Aorta (tissue), 5 donors: Measurements from ENCODE around the gene IL1RAPL1. TPM values are rescaled to one million over a fixed set of nuclear protein-coding genes. Genes with fewer than 3 reads are reported as not detected.

Experiments
- ATAC-seq: fragments of 200-7000 bp; cut with Tn5 transposase; one replicate; pipeline ENCODE4 v1.9.1; 2022; ENCODE audit warnings: moderate library complexity; ENCODE audit not compliant: low FRiP score
- DNase-seq, 2 donors: peaks; one replicate each; pipeline ENCODE4 v3.0.0-alpha.2; 2020
- H3K27ac ChIP-seq, 2 donors: one replicate each; pipeline ENCODE4 v1.5.1; 2013; ENCODE audit warnings: low read length in 2 of 2, mild to moderate bottlenecking in 2 of 2, moderate library complexity in 2 of 2, control low read depth in 1 of 2, inconsistent platforms in 1 of 2, low read depth in 1 of 2
- H3K27me3 ChIP-seq, 2 donors: one replicate each; pipeline ENCODE4 v1.6.1; 2013; ENCODE audit warnings: control low read depth in 1 of 2, low read length in 1 of 2, mild to moderate bottlenecking in 1 of 2, moderate library complexity in 1 of 2; ENCODE audit not compliant: insufficient read depth in 2 of 2, control insufficient read depth in 1 of 2
- H3K36me3 ChIP-seq, 2 donors: one replicate each; pipeline ENCODE4 v1.6.1; 2013; ENCODE audit warnings: control low read depth in 1 of 2, low read length in 1 of 2, mild to moderate bottlenecking in 1 of 2; ENCODE audit not compliant: insufficient read depth in 2 of 2, control insufficient read depth in 1 of 2
- H3K4me1 ChIP-seq, 2 donors: one replicate each; pipeline ENCODE4 v1.6.1; 2013; ENCODE audit warnings: low read length in 2 of 2, control low read depth in 1 of 2, mild to moderate bottlenecking in 1 of 2, moderate library complexity in 1 of 2; ENCODE audit not compliant: insufficient read depth in 2 of 2, control insufficient read depth in 1 of 2
- H3K4me3 ChIP-seq, 2 donors: one replicate each; pipeline ENCODE4 v1.5.1; 2013; ENCODE audit warnings: low read length in 2 of 2, control low read depth in 1 of 2, mild to moderate bottlenecking in 1 of 2
- H3K9me3 ChIP-seq: one replicate; pipeline ENCODE4 v1.6.1; 2013; ENCODE audit warnings: mild to moderate bottlenecking, low read length; ENCODE audit not compliant: control insufficient read depth
- WGBS, 2 donors: extraction: QIAGEN DNeasy Blood & Tissue Kit; methylation state at CpG; one replicate each; pipeline ENCODE4 v1.1.7; 2013; 5-methylcytosine and 5-hydroxymethylcytosine counted together
- intact Hi-C, 2 donors: fragments of 100-400 bp; cut with DNase I; formaldehyde crosslinking; loops; one replicate each; pipeline versions ENCODE4 v1.14.2 to v1.15.0; 2022
- polyA plus RNA-seq, 2 donors: library from polyadenylated mRNA; stranded (reverse); fragments of 200-250 nt; gene quantifications; one replicate each; pipeline ENCODE4 v1.2.3, GENCODE V29; 2013
- total RNA-seq, 2 donors: library from RNA; stranded (reverse); fragmentation: NEBNext Ultra II Directional; extraction: Animal tissue kit (Norgen Biotek cat#: 25700); gene quantifications; one replicate each; pipeline ENCODE4 v1.2.1, GENCODE V29; 2021
- donor health status: healthy with polysubstance abuse.
- donor health status: Bipolar disorder and iron deficiency.
- donor health status: DM: no; HTN: no; CAD: no.
- donor health status: DM: no; HTN: no; CAD: no.
- donor health status: DM: yes; HTN: yes; CAD: no.

Gene IL1RAPL1
- total and polyA plus RNA-seq, 4 donors: 0.24 to 0.26 TPM; not detected in 2

- Histone ChIP-seq H3K4me1 (no peaks in the 10 kb centered on the region), H3K4me3 (no peak overlapping the region), H3K27ac (no peak overlapping the region), H3K27me3 (no peaks in the 10 kb centered on the region), H3K9me3 (no peaks in the 10 kb centered on the region), H3K36me3 (no peaks in the 10 kb centered on the region)
- WGBS, 2 donors: 74 to 89% methylated on average over 2 of the region's 2 CpGs
- intact Hi-C loops: no loop called here
- ATAC-seq (no peak), DNase-seq (no peak)
Measured at GRCh38 chrX:29890004-29890403, 1302.8 kb downstream of the IL1RAPL1 start.

GRCh38 chrX:29890646-29891200, 1303.5 kb downstream of the IL1RAPL1 start:
- Histone ChIP-seq H3K4me3 (no peak overlapping the region), H3K27me3 (no peaks in the 10 kb centered on the region), H3K9me3 (no peaks in the 10 kb centered on the region), H3K4me1 (no peaks in the 10 kb centered on the region), H3K36me3 (no peaks in the 10 kb centered on the region), H3K27ac (no peak overlapping the region)
- ATAC-seq: no peak
- intact Hi-C loops: no loop called here
- 75 to 89% methylated on average over 2 of the region's 2 CpGs for WGBS, 2 donors
- no peak for DNase-seq

DNA sequence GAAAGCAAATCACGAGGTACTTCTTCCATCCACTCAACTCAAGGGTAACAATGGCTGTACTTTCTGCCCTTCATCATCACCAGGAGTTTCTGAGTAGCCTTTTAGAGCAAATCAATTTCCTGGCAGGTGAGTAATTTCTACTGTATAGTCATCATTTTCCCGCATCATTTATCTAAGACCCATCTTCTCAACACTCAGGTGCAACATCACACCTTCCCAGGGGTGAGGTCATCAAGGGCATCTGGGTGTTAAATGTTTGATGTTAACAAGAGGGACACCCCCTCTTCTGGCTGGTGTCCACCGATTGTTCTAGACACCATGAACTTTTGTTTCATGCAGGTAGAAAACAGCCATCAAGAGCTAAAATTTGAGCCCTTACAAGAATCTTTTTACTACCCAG, 1314.8 kb downstream of the IL1RAPL1 start:
- intact Hi-C loops: no loop called here
- Histone ChIP-seq H3K27ac (no peak overlapping the region), H3K4me1 (no peaks in the 10 kb centered on the region), H3K9me3 (no peaks in the 10 kb centered on the region), H3K27me3 (no peaks in the 10 kb centered on the region), H3K4me3 (no peak overlapping the region), H3K36me3 (no peaks in the 10 kb centered on the region)
- no peak for ATAC-seq
- WGBS, 2 donors: 49 to 81% methylated on average over 3 of the region's 3 CpGs
- DNase-seq: no peak

GRCh38 chrX:29903360-29903759, 1316.1 kb downstream of the IL1RAPL1 start:
- H3K4me1 ChIP-seq: no peaks in the 10 kb centered on the region
- H3K4me3 ChIP-seq: no peak overlapping the region
- intact Hi-C loops: no loop called here
- no peaks in the 10 kb centered on the region for H3K36me3 ChIP-seq
- no peak overlapping the region for H3K27ac ChIP-seq
- ATAC-seq (no peak), DNase-seq (no peak)
- H3K27me3 ChIP-seq: no peaks in the 10 kb centered on the region
- no peaks in the 10 kb centered on the region for H3K9me3 ChIP-seq

DNA sequence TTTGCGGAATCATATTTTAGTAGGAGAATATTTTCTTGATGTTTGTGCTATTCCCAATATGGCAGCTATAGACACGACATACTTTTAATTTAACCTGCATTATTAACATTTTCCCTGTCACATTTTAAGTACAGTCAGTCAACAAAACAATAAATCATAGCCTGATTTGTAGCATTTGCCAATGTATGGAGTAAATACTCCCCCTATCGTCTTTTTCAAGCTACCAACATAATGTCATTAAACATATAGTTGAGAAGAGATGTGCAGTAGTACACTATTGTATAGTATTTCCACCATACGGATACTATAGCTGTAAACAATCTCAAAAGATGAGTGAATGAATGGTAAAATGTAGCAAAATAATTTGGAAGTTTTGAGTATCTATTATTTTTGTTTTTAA, 1324.4 kb downstream of the IL1RAPL1 start:
- no peak overlapping the region for H3K27ac ChIP-seq
- intact Hi-C loops: no loop called here
- DNase-seq (no peak), ATAC-seq (no peak)
- H3K36me3 ChIP-seq: no peaks in the 10 kb centered on the region
- H3K9me3 ChIP-seq: no peaks in the 10 kb centered on the region
- no peaks in the 10 kb centered on the region for H3K27me3 ChIP-seq
- no peak overlapping the region for H3K4me3 ChIP-seq
- 42 to 67% methylated on average over 4 of the region's 4 CpGs for WGBS, 2 donors
- no peaks in the 10 kb centered on the region for H3K4me1 ChIP-seq

GRCh38 chrX:29913647-29914046, 1326.4 kb downstream of the IL1RAPL1 start:
- WGBS, 2 donors: 60 to 79% methylated on average over 6 of the region's 6 CpGs
- Histone ChIP-seq H3K4me1 (no peaks in the 10 kb centered on the region), H3K36me3 (no peaks in the 10 kb centered on the region), H3K27ac (no peak overlapping the region), H3K9me3 (no peaks in the 10 kb centered on the region), H3K27me3 (no peaks in the 10 kb centered on the region), H3K4me3 (no peak overlapping the region)
- DNase-seq: no peak
- intact Hi-C loops: no loop called here
- ATAC-seq: no peak

DNA sequence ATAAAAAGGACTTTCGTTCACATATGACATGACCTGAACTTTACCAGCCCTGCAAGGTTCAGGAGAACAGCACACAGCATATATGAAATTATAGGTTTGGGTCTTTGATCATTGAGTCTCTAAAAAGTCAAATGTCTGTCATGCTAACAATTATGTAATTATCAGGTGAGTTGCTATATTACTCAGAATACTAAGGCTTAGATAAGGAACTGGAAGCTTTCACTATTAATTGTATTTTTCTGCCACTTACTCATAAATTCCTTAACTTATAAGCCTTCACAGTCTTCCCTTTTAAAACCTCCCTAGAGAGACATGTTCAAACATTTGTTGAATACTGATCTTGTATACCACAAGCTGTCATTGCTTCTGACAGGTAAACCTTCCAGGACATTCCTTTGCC, 1335.4 kb downstream of the IL1RAPL1 start:
- intact Hi-C loops: no loop called here
- no peaks in the 10 kb centered on the region for H3K9me3 ChIP-seq
- no peaks in the 10 kb centered on the region for H3K4me1 ChIP-seq
- H3K36me3 ChIP-seq: no peaks in the 10 kb centered on the region
- no peak overlapping the region for H3K4me3 ChIP-seq
- no peaks in the 10 kb centered on the region for H3K27me3 ChIP-seq
- WGBS, 2 donors: 70 to 85% methylated on average over 1 of the region's 1 CpG
- no peak for ATAC-seq
- no peak overlapping the region for H3K27ac ChIP-seq
- DNase-seq: no peak

GRCh38 chrX:29926056-29926455, 1338.8 kb downstream of the IL1RAPL1 start:
- intact Hi-C loops: no loop called here
- DNase-seq (no peak), ATAC-seq (no peak)
- Histone ChIP-seq H3K4me3 (no peak overlapping the region), H3K9me3 (no peaks in the 10 kb centered on the region), H3K4me1 (no peaks in the 10 kb centered on the region), H3K27ac (no peak overlapping the region), H3K27me3 (no peaks in the 10 kb centered on the region), H3K36me3 (no peaks in the 10 kb centered on the region)
- WGBS, 2 donors: 69 to 93% methylated on average over 1 of the region's 1 CpG

DNA sequence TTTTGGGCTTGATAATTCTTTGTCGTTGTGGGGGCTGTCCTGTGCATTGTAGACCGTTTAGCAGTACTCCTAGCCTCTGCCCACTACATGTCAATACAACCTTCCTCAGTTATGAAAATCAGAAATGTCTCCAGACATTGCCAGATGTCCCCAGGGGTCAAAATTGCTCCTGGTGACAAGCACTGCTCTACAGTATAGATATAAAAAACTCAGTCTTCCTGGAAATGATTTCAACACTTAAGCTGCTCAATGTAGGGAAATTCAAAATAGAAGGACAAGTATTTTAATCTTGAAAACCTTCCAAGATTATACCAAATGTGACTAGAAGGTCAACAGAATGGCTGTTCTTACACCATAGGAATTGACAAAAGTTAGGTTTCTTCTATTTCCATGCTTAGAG, 1339.4 kb downstream of the IL1RAPL1 start:
- intact Hi-C loops: no loop called here
- DNase-seq (no peak), ATAC-seq (no peak)
- Histone ChIP-seq H3K36me3 (no peaks in the 10 kb centered on the region), H3K4me3 (no peak overlapping the region), H3K9me3 (no peaks in the 10 kb centered on the region), H3K27ac (no peak overlapping the region), H3K27me3 (no peaks in the 10 kb centered on the region), H3K4me1 (no peaks in the 10 kb centered on the region)
- WGBS, 2 donors: 35 to 54% methylated on average over 2 of the region's 2 CpGs
